Measurements from ENCODE around the gene TECPR2.
A peak's percentile ranks its signal among the peaks of the same experiment; 100 is the strongest.

- TF ChIP-seq, protein P1, sequence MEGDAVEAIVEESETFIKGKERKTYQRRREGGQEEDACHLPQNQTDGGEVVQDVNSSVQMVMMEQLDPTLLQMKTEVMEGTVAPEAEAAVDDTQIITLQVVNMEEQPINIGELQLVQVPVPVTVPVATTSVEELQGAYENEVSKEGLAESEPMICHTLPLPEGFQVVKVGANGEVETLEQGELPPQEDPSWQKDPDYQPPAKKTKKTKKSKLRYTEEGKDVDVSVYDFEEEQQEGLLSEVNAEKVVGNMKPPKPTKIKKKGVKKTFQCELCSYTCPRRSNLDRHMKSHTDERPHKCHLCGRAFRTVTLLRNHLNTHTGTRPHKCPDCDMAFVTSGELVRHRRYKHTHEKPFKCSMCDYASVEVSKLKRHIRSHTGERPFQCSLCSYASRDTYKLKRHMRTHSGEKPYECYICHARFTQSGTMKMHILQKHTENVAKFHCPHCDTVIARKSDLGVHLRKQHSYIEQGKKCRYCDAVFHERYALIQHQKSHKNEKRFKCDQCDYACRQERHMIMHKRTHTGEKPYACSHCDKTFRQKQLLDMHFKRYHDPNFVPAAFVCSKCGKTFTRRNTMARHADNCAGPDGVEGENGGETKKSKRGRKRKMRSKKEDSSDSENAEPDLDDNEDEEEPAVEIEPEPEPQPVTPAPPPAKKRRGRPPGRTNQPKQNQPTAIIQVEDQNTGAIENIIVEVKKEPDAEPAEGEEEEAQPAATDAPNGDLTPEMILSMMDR (conservative IDR thresholded peaks at IDR 0.05), result peak; percentile 23; the same call in 1 of the 2 replicates
- no peak for TF ChIP-seq EZH2 (IDR thresholded peaks at IDR 0.05; ENCODE audit: low read depth)
These were observed 79.8 kb downstream of the TECPR2 start for GRCh38 chr14:102442241-102443211.

All from PC-9 (cell line).